GM12878 (cell line): ENCODE data around the gene LTC4S. TPM values are rescaled to one million over a fixed set of nuclear protein-coding genes. Genes with fewer than 3 reads are reported as not detected.

Experiments used
- ATAC-seq: fragments of 200-7000 bp; cut with Tn5 transposase; 3 replicates; pipeline ENCODE4 v1.9.1; 2020; ENCODE audit warnings: mild to moderate bottlenecking, moderate library complexity
- BruUV-seq: library from RNA; stranded (reverse); fragments of 400-500 nt; replicated peaks from 2 replicates; lab custom pipeline; 2021; lab: Mats Ljungman, UMichigan
- CTCF ChIA-PET: fragments of 300-600 bp; sonication (Branson Sonifier 250); formaldehyde crosslinking; extraction: SDS; loops from one replicate; lab custom pipeline; 2021; ENCODE audit warnings: inconsistent platforms; lab: Yijun Ruan, JAX
- POLR2A ChIA-PET: fragments of 350-600 bp; formaldehyde crosslinking; extraction: SDS; loops from one replicate; lab custom pipeline; 2021; ENCODE audit warnings: inconsistent platforms; lab: Charles Lee
- RAD21 ChIA-PET: fragments of 300-600 bp; sonication (Branson Sonifier 250); formaldehyde crosslinking; loops from one replicate; lab custom pipeline; 2023; ENCODE audit warnings: antibody characterized with exemption; ENCODE audit not compliant: unreplicated experiment; lab: Charles Lee
- SMC1A ChIA-PET: fragments of 300-600 bp; sonication (Branson Sonifier 250); formaldehyde crosslinking; loops from one replicate; lab custom pipeline; 2023; ENCODE audit not compliant: unreplicated experiment, uncharacterized antibody; lab: Charles Lee
- DNase-seq: peaks from one replicate; pipeline ENCODE4 v3.0.0-alpha.2; 2011; ENCODE audit warnings: low read depth, low spot score
- FAIRE-seq: peaks from 3 replicates; lab custom pipeline; 2011; peaks lifted over from hg19 to GRCh38; lab: Jason Lieb, UNC
- H2AFZ ChIP-seq: 2 replicates; pipeline ENCODE4 v1.6.0; 2011; ENCODE audit warnings: low read depth, low read length, control low read depth; ENCODE audit not compliant: control insufficient read depth
- H3K27ac ChIP-seq: 2 replicates; pipeline ENCODE4 v1.5.1; 2011; ENCODE audit warnings: control low read depth; ENCODE audit not compliant: control insufficient read depth, insufficient read depth
- H3K27me3 ChIP-seq, 2 experiments: replicated peaks in 1 of 2; 2 replicates each; pipeline versions ENCODE4 v1.6.0 to v1.6.1; 2011; ENCODE audit warnings: low read length in 1 of 2; ENCODE audit not compliant: control insufficient read depth in 2 of 2, insufficient read depth in 2 of 2
- H3K36me3 ChIP-seq, 2 experiments: 2 replicates each; pipeline ENCODE4 v1.5.1; 2011; ENCODE audit warnings: low read length in 1 of 2; ENCODE audit not compliant: control insufficient read depth in 2 of 2, insufficient read depth in 2 of 2
- H3K4me1 ChIP-seq: 2 replicates; pipeline ENCODE4 v1.6.1; 2011; ENCODE audit warnings: mild to moderate bottlenecking, low read length, moderate library complexity, mixed read lengths; ENCODE audit not compliant: control insufficient read depth, insufficient read depth
- H3K4me2 ChIP-seq: 2 replicates; pipeline ENCODE4 v1.6.0; 2011; ENCODE audit warnings: control low read depth; ENCODE audit not compliant: control insufficient read depth, insufficient read depth
- H3K4me3 ChIP-seq: fragments of 200-600 bp; sonication (generic); 2 replicates; pipeline ENCODE4 v1.5.1; 2016
- H3K79me2 ChIP-seq: 2 replicates; pipeline ENCODE4 v1.6.0; 2011; ENCODE audit warnings: low read length; ENCODE audit not compliant: control insufficient read depth, insufficient read depth
- H3K9ac ChIP-seq: 2 replicates; pipeline ENCODE4 v1.8.0; 2011; ENCODE audit warnings: low read length, control low read depth, mixed read lengths; ENCODE audit not compliant: control insufficient read depth, insufficient read depth
- H3K9me3 ChIP-seq: replicated peaks from 3 replicates; pipeline ENCODE4 v1.5.1; 2011; ENCODE audit warnings: mild to moderate bottlenecking, low read length; ENCODE audit not compliant: control insufficient read depth, insufficient read depth
- H4K20me1 ChIP-seq: 2 replicates; pipeline ENCODE4 v1.6.0; 2011; ENCODE audit not compliant: control insufficient read depth, insufficient read depth
- GABPA ChIP-seq: IDR thresholded peaks from 2 replicates; pipeline ENCODE4 v1.6.1; 2014; ENCODE audit warnings: antibody characterized with exemption, low read depth, mild to moderate bottlenecking, inconsistent platforms
- NR2F1 ChIP-seq: fragments of 450-650 bp; conservative IDR thresholded peaks from 2 replicates; pipeline ENCODE4 v1.6.1; 2017; ENCODE audit warnings: mild to moderate bottlenecking
- POLR2A ChIP-seq: IDR thresholded peaks from 2 replicates; pipeline ENCODE4 v1.6.1; 2011; ENCODE audit warnings: low read depth, mild to moderate bottlenecking, low read length
- POLR2AphosphoS2 ChIP-seq: IDR thresholded peaks from 2 replicates; pipeline ENCODE4 v1.6.1; 2011; ENCODE audit warnings: low read depth, mild to moderate bottlenecking, low read length, improper control_type of control experiment, moderate library complexity
- POLR2AphosphoS5 ChIP-seq: IDR thresholded peaks from 2 replicates; pipeline ENCODE4 v1.6.1; 2011; ENCODE audit warnings: mild to moderate bottlenecking, low read length, inconsistent platforms
- SMARCA5 ChIP-seq: fragments of 450-650 bp; IDR thresholded peaks from 2 replicates; pipeline ENCODE4 v1.6.1; 2017; ENCODE audit warnings: mild to moderate bottlenecking
- TARDBP ChIP-seq: IDR thresholded peaks from 2 replicates; pipeline ENCODE4 v1.6.1; 2016; ENCODE audit warnings: borderline replicate concordance
- WGBS: methylation state at CpG from one replicate; pipeline ENCODE4 v1.1.6; 2016; ENCODE audit warnings: low lambda C conversion rate; ENCODE audit not compliant: insufficient replicate concordance, insufficient coverage; ENCODE audit errors: missing lambda C conversion rate; 5-methylcytosine and 5-hydroxymethylcytosine counted together
- in situ Hi-C: fragments of 300-500 bp; cut with MboI; formaldehyde crosslinking; loops from 9 replicates; pipeline ENCODE4 v1.14.3; 2018; ENCODE audit warnings: mixed read lengths
- intact Hi-C: fragments of 100-400 bp; cut with micrococcal nuclease; formaldehyde crosslinking; loops from one replicate; pipeline ENCODE4 v1.14.2; 2022; ENCODE audit not compliant: unreplicated experiment
- polyA plus RNA-seq, 11 experiments: library from polyadenylated mRNA; depleted of rRNA in 4 of 11; unstranded in 6 of 11; stranded (reverse) in 5 of 11; fragments of >200 nt; fragmentation: Nextera tagmentation in 4 of 11; fragmentation: Illumina TruSeq in 1 of 11; extraction: Ambion mirVana in 4 of 11; extraction: Trizol in 1 of 11; gene quantifications; 1 replicate in 1 of 11; 2 replicates in 10 of 11; pipeline versions ENCODE4 v1.2.1 to v1.2.3, GENCODE V29; 2011 to 2016; ENCODE audit warnings: inconsistent platforms in 2 of 11, missing spikeins in 2 of 11, low read depth in 1 of 11
- total RNA-seq, 4 experiments: library from RNA; depleted of rRNA in 3 of 4; stranded (reverse); fragments of >200 nt in 3 of 4; fragmentation: Illumina TruSeq in 1 of 4; extraction: Trizol in 1 of 4; gene quantifications; 2 replicates each; pipeline versions ENCODE4 v1.2.1 to v1.2.3, GENCODE V29; 2013 to 2021
- TF ChIP-seq, protein P1 (sequence below): IDR thresholded peaks from 2 replicates; pipeline ENCODE4 v1.6.1; 2012; ENCODE audit warnings: improper control_type of control experiment, low read depth, low read length; ENCODE audit not compliant: insufficient replicate concordance

LTC4S gene
- total and polyA plus RNA-seq, 10 of the 15 experiments (the other 5 are each of a cell fraction or from before 2014, with no cell fraction given), result 0.78 to 3.6 (median 1.8) TPM; not detected in 5

GRCh38 chr5:179823937-179824744 is 30.4 kb downstream of the LTC4S start:
- in situ Hi-C loops (loop anchor here (25.0 kb wide), 1 partner anchor 988 kb away; the partner anchor contains the start of gene MGAT1), intact Hi-C loops (no loop called here)
- Histone ChIP-seq H3K79me2 (peaks cover 29% of the 10 kb centered on the region), H3K4me2 (0 out of 2 replicates have a peak overlapping the region, but pooled peaks have one; percentile 17), H3K9ac (no peak overlapping the region), H2AFZ (no peak overlapping the region), H3K4me1 (peaks cover 24% of the 10 kb centered on the region), H3K27me3 (no peaks in the 10 kb centered on the region), H4K20me1 (peaks cover 17% of the 10 kb centered on the region), H3K27ac (no peak overlapping the region), H3K9me3 (no peaks in the 10 kb centered on the region), H3K36me3 (peaks cover 20 to 28% of the 10 kb centered on the region in 2 experiments), H3K4me3 (no peak overlapping the region)
- POLR2A ChIA-PET, result no interaction called here
- RAD21 ChIA-PET, result no interaction called here
- FAIRE-seq, result no peak
- ATAC-seq, result no peak
- BruUV-seq, result no TSS peak
- over 99% methylated on average over 22 of the region's 22 CpGs for WGBS
- TF ChIP-seq TARDBP, result no peak
- TF ChIP-seq POLR2AphosphoS2, result peak; percentile 68; the same call in 1 of the 2 replicates
- TF ChIP-seq POLR2A, result peak; percentile 6
- CTCF ChIA-PET, result interaction anchor here (0.6 kb wide), 1 partner anchor 60 kb away, joined by 3 read pairs; no protein-coding TSS in a partner anchor
- DNase-seq, result no peak
- SMC1A ChIA-PET, result interaction anchor here (0.7 kb wide), 1 partner anchor 13 kb away, joined by 3 read pairs; no protein-coding TSS in a partner anchor

- peaks cover 19% of the 10 kb centered on the region for H3K4me1 ChIP-seq
- 100% methylated on average over 3 of the region's 3 CpGs for WGBS
- DNase-seq, result no peak
- BruUV-seq, result no TSS peak
- SMC1A ChIA-PET, result interaction anchor here (0.7 kb wide), 1 partner anchor 12 kb away, joined by 3 read pairs; no protein-coding TSS in a partner anchor
- H2AFZ ChIP-seq, result no peak overlapping the region
- H3K4me2 ChIP-seq, result no peak overlapping the region
- H3K9me3 ChIP-seq, result no peaks in the 10 kb centered on the region
- H3K27ac ChIP-seq, result no peak overlapping the region
- CTCF ChIA-PET, result no interaction called here
- in situ Hi-C loops, result loop anchor here (25.0 kb wide), 1 partner anchor 988 kb away; the partner anchor contains the start of gene MGAT1
- no peak overlapping the region for H3K9ac ChIP-seq
- RAD21 ChIA-PET, result no interaction called here
- POLR2A ChIA-PET, result no interaction called here
- TF ChIP-seq GABPA (no peak), POLR2AphosphoS2 (0 out of 2 replicates have a peak, but pooled peaks have one; percentile 4), POLR2AphosphoS5 (0 out of 2 replicates have a peak, but pooled peaks have one; percentile 9), SMARCA5 (no peak), NR2F1 (no peak)
- TF ChIP-seq, protein P1, sequence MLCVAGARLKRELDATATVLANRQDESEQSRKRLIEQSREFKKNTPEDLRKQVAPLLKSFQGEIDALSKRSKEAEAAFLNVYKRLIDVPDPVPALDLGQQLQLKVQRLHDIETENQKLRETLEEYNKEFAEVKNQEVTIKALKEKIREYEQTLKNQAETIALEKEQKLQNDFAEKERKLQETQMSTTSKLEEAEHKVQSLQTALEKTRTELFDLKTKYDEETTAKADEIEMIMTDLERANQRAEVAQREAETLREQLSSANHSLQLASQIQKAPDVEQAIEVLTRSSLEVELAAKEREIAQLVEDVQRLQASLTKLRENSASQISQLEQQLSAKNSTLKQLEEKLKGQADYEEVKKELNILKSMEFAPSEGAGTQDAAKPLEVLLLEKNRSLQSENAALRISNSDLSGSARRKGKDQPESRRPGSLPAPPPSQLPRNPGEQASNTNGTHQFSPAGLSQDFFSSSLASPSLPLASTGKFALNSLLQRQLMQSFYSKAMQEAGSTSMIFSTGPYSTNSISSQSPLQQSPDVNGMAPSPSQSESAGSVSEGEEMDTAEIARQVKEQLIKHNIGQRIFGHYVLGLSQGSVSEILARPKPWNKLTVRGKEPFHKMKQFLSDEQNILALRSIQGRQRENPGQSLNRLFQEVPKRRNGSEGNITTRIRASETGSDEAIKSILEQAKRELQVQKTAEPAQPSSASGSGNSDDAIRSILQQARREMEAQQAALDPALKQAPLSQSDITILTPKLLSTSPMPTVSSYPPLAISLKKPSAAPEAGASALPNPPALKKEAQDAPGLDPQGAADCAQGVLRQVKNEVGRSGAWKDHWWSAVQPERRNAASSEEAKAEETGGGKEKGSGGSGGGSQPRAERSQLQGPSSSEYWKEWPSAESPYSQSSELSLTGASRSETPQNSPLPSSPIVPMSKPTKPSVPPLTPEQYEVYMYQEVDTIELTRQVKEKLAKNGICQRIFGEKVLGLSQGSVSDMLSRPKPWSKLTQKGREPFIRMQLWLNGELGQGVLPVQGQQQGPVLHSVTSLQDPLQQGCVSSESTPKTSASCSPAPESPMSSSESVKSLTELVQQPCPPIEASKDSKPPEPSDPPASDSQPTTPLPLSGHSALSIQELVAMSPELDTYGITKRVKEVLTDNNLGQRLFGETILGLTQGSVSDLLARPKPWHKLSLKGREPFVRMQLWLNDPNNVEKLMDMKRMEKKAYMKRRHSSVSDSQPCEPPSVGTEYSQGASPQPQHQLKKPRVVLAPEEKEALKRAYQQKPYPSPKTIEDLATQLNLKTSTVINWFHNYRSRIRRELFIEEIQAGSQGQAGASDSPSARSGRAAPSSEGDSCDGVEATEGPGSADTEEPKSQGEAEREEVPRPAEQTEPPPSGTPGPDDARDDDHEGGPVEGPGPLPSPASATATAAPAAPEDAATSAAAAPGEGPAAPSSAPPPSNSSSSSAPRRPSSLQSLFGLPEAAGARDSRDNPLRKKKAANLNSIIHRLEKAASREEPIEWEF, result no peak
- no peak for ATAC-seq
- intact Hi-C loops, result no loop called here
- FAIRE-seq, result no peak
- peaks cover 29% of the 10 kb centered on the region for H3K79me2 ChIP-seq
- peaks cover 20 to 30% of the 10 kb centered on the region in 2 experiments for H3K36me3 ChIP-seq
- H3K27me3 ChIP-seq, result no peaks in the 10 kb centered on the region
- no peak overlapping the region for H3K4me3 ChIP-seq
- peaks cover 17% of the 10 kb centered on the region for H4K20me1 ChIP-seq
Measured at GRCh38 chr5:179824745-179825112, 30.9 kb downstream of the LTC4S start.
